ENCODE measurements around the gene INAFM2.

Gene INAFM2

DNA sequence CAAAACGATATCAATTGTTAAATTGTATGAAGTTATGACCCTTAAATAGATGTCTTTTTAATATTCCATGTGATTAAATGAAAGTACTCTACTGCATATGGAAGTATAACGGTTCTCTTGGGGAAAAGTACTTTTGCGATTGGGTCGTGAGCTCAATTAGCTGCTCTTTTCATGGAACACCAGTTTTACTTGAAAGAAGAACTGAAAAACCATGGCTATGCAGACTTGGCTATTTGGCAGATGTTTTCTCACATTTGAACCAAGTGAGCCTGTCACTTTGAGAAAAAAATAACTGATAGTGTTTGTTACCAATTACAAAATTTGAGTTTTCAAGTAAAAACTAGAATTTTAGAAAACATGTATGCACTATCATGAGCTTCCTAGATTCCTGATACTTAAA lies 5.9 kb upstream of the INAFM2 start:
- H3K4me3 ChIP-seq (ENCODE audit: control insufficient read depth, low read depth, low read length): no peak overlapping the region
- TF ChIP-seq, protein P1, sequence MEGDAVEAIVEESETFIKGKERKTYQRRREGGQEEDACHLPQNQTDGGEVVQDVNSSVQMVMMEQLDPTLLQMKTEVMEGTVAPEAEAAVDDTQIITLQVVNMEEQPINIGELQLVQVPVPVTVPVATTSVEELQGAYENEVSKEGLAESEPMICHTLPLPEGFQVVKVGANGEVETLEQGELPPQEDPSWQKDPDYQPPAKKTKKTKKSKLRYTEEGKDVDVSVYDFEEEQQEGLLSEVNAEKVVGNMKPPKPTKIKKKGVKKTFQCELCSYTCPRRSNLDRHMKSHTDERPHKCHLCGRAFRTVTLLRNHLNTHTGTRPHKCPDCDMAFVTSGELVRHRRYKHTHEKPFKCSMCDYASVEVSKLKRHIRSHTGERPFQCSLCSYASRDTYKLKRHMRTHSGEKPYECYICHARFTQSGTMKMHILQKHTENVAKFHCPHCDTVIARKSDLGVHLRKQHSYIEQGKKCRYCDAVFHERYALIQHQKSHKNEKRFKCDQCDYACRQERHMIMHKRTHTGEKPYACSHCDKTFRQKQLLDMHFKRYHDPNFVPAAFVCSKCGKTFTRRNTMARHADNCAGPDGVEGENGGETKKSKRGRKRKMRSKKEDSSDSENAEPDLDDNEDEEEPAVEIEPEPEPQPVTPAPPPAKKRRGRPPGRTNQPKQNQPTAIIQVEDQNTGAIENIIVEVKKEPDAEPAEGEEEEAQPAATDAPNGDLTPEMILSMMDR (IDR thresholded peaks at IDR 0.05; ENCODE audit: control insufficient read depth, insufficient read depth, low read depth, low read length, missing control alignments): no peak
- DNase-seq (ENCODE audit: low read depth): no peak

DNA sequence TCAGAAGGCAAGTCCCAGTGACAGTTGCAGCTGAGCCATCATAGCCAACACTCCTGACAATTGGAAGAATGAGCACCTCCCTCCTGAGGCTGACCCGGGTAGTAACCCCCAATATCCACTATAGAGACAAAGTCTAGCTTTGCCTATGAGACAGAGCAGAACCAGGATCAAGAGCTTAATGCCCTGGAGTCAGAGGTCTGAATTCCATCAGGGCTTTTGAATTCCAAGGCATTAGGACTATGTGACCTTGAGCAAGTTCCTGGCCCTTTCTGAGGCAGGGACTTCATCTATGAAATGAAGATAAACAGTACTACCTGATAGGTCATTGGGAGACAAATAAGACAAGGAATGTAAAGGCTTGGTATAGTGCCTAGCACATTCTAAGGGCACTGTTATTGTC lies 3.1 kb upstream of the INAFM2 start:
- TF ChIP-seq, protein P1 (IDR thresholded peaks at IDR 0.05; ENCODE audit: control insufficient read depth, insufficient read depth, low read depth, low read length, missing control alignments): no peak
- no peak overlapping the region for H3K4me3 ChIP-seq (ENCODE audit: control insufficient read depth, low read depth, low read length)
- no peak for DNase-seq (ENCODE audit: low read depth)

DNA sequence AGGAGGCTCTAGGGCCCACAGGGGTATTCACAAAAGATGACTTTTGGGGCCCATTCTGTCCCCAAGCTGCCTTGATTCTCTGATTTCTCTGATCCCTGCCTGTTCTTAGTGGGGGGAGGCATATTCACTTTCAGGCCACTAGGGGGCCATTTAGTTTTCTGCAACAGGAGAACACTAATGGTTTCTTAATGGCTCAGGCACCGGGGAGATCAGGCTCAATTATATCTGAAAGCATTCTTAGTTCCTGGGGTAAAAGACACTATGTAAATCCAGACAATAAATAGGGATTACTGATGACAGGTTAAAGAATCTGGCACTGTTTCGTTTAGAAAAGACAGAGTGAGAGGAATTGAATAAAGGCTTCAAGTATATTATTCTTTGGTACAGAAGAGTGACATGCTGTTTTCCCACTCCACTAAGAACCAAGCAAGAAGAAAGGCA lies 2.5 kb upstream of the INAFM2 start:
- TF ChIP-seq, protein P1 (IDR thresholded peaks at IDR 0.05; ENCODE audit: control insufficient read depth, insufficient read depth, low read depth, low read length, missing control alignments): peak; percentile 82
- no peak for DNase-seq (ENCODE audit: low read depth)
- H3K4me3 ChIP-seq (ENCODE audit: control insufficient read depth, low read depth, low read length): no peak overlapping the region

DNA sequence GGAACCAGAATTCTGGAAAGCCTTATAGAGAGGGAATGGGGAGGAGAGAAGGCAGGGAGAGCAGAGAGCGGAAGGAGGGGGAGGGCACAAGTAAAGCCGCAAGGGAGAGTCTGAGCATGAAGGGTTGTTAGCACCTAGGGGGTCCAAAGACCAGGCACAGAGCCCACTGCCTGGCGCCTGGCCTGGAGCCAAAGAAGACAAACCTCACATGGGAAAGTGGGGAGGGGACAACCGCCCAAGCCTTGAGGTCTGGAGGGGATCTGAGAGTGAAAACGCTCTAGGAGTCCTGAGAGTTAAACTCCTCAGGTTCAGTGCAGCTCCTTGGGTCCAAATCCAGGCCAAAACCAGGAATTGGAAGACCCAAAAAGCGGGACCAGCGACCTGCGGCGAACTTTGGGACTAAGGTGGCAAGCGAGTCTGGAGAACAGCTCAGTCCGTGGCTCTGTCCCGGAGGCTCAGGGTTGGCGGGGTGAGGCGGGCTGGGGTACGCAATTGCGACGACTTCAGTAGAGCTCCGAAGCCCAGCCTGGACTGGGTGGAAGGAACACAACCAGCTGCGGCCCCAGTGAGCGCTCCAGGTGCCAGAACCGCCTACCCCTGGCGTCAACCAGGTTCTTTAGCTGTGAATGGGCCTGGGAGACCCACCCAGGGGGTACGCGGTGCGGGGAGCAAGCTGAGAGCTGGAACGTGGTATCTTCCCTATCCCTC lies 807 bp upstream of the INAFM2 start:
- DNase-seq (ENCODE audit: low read depth): no peak
- H3K4me3 ChIP-seq (ENCODE audit: control insufficient read depth, low read depth, low read length): no peak overlapping the region
- TF ChIP-seq, protein P1 (IDR thresholded peaks at IDR 0.05; ENCODE audit: control insufficient read depth, insufficient read depth, low read depth, low read length, missing control alignments): no peak

DNA sequence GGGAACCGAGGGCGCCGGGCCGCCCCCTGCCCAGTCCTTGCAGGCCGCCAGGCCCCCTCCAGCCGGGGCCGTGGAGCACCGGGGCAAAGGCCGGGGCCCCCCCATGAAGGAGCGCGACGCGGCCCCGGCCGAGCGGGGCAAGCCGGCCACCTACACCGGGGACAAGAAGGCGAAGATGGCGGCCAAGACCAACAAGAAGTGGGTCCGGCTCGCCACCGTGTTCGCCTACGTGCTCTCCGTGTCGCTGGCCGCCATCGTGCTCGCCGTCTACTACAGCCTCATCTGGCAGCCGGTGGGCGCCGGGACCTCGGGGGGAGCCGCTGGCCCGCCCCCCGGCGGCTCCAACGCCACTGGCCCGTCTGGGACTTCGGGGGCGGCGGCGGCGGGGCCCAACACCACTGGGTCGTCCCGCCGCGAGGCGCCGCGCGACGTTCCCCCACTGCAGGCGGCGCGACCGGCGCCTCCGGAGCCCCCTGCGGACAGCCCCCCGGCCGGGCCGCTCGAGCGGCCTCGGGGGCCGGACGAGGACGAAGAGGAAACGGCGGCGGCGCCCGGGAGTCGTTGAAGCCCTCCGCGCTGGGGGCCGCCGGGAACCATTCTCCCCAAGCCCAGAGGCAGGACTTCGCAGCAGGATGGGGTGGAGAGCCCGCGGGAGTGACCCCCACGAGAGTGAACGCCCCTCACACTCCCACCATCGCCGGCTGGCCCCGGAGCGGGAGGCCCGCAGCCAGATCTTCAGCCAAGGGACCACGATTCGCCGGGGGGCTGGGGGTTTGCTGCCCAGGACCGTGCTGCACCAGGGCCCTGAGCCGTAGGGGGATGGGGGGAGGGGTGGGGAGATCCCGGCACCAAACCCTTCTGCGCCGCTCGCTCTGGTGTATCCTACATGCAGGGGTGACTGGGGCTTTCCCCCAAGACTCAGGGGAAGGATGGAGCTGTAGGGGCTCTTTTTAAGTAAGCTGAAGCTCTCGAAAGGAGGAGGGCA lies 753 bp downstream of the INAFM2 start:
- peak overlapping the region; percentile 71 for H3K4me3 ChIP-seq (ENCODE audit: control insufficient read depth, low read depth, low read length)
- no peak for DNase-seq (ENCODE audit: low read depth)
- TF ChIP-seq, protein P1 (IDR thresholded peaks at IDR 0.05; ENCODE audit: control insufficient read depth, insufficient read depth, low read depth, low read length, missing control alignments): no peak

DNA sequence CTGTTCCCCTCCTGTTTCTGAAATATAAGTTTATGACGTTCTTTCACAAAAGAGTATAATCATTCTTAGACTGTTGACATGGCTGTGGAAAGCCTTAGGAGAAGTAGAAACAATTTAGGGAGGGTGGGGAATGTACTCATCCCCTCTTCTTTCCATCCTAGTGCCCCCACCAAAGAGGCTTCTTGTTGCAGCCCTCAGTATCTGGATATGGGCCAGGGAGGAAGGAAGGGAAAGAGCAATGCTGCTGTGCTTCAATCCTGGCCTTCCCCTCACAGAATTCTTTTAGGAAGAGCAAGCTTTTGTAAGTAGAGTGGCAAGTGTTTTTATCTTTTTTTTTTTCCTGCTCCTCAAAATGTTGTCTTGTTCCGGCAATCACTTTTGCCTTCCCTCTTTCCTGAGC lies 1.7 kb downstream of the INAFM2 start:
- H3K4me3 ChIP-seq (ENCODE audit: control insufficient read depth, low read depth, low read length): no peak overlapping the region; the same call in 1 of the 2 replicates
- TF ChIP-seq, protein P1 (IDR thresholded peaks at IDR 0.05; ENCODE audit: control insufficient read depth, insufficient read depth, low read depth, low read length, missing control alignments): no peak
- DNase-seq (ENCODE audit: low read depth): no peak
